Left forelimb (tissue), 1 donor: ENCODE measurements around the gene LCMT2.
A peak's percentile ranks its signal among the peaks of the same experiment; 100 is the strongest.

Source experiments
- DNase-seq: peaks from one replicate; pipeline ENCODE4 v3.0.0-alpha.2; 2018; ENCODE audit warnings: low spot score

The LCMT2 gene

GRCh38 chr15:43329960-43330779, at the start of gene LCMT2:
Gene LCMT2, minus strand, starts transcription at chr15:43330573. Its CDS starts 84 bp downstream, at chr15:43330489.
- peak; percentile 96 for DNase-seq

GRCh38 chr15:43378601-43379000, 48.2 kb upstream of the LCMT2 start:
- DNase-seq: no peak

- DNase-seq: no peak
Observed at GRCh38 chr15:43376017-43376705, 45.8 kb upstream of the LCMT2 start.

- peak; percentile 93 for DNase-seq
Observed at GRCh38 chr15:43370975-43371974, 40.9 kb upstream of the LCMT2 start, which contains the start of the genes TUBGCP4 and ZSCAN29. Gene TUBGCP4, plus strand, starts transcription at chr15:43371101. Its CDS starts 254 bp downstream, at chr15:43371355. Gene ZSCAN29, minus strand, starts transcription at chr15:43371043. Its CDS starts 1,130 bp downstream, at chr15:43369913.

GRCh38 chr15:43370310-43370974, 40.1 kb upstream of the LCMT2 start:
- DNase-seq: peak; percentile 72

GRCh38 chr15:43361313-43361903, 31.0 kb upstream of the LCMT2 start:
- no peak for DNase-seq

GRCh38 chr15:43360821-43361220, 30.4 kb upstream of the LCMT2 start:
- no peak for DNase-seq

GRCh38 chr15:43352693-43353382, 22.5 kb upstream of the LCMT2 start:
- no peak for DNase-seq

- DNase-seq: no peak
Observed at GRCh38 chr15:43347114-43347513, 16.7 kb upstream of the LCMT2 start.

- no peak for DNase-seq
Observed at GRCh38 chr15:43346305-43346704, 15.9 kb upstream of the LCMT2 start.

GRCh38 chr15:43330780-43331087, 361 bp upstream of the LCMT2 start:
- no peak for DNase-seq

- DNase-seq: no peak
Observed at GRCh38 chr15:43329217-43329959, 985 bp downstream of the LCMT2 start.

- no peak for DNase-seq
Observed at GRCh38 chr15:43325039-43325684, 5.2 kb downstream of the LCMT2 start.

- DNase-seq: no peak
Observed at GRCh38 chr15:43318990-43319771, 11.2 kb downstream of the LCMT2 start.

- no peak for DNase-seq
Observed at GRCh38 chr15:43317566-43318184, 12.7 kb downstream of the LCMT2 start.

- no peak for DNase-seq
Observed at GRCh38 chr15:43316971-43317346, 13.4 kb downstream of the LCMT2 start.

GRCh38 chr15:43316016-43316970, 14.1 kb downstream of the LCMT2 start:
- DNase-seq: no peak
